ENCODE results near the gene ARID4B.
"Not testable (repeated sequence)": the region's sequence is repeated elsewhere in the genome, so short reads cannot be mapped to it uniquely, and the experiment has no call there.

The ARID4B gene

GRCh38 chr1:235315735-235316134 is 12.2 kb downstream of the ARID4B start:
- H3K4me3 Mint-ChIP-seq, result no peak overlapping the region
- DNase-seq, result no peak
- TF ChIP-seq CTCF (IDR thresholded peaks at IDR 0.05), result no peak
- peaks cover 3% of the 10 kb centered on the region for H3K27me3 Mint-ChIP-seq (ENCODE audit: low read depth, poor library complexity)
- no peak overlapping the region for H3K27ac Mint-ChIP-seq
- H3K36me3 Mint-ChIP-seq (ENCODE audit: low read depth), result peaks cover 61% of the 10 kb centered on the region
- peaks cover 11% of the 10 kb centered on the region for H3K9me3 Mint-ChIP-seq
- H3K4me1 Mint-ChIP-seq, result peaks cover 13% of the 10 kb centered on the region

- H3K9me3 Mint-ChIP-seq, result peaks cover 17% of the 10 kb centered on the region
- DNase-seq, result no peak
- H3K27me3 Mint-ChIP-seq (ENCODE audit: low read depth, poor library complexity), result peaks cover 3% of the 10 kb centered on the region
- peaks cover 8% of the 10 kb centered on the region for H3K4me1 Mint-ChIP-seq
- H3K27ac Mint-ChIP-seq, result no peak overlapping the region
- no peak overlapping the region for H3K4me3 Mint-ChIP-seq
- H3K36me3 Mint-ChIP-seq (ENCODE audit: low read depth), result peaks cover 61% of the 10 kb centered on the region
- no peak for TF ChIP-seq CTCF (IDR thresholded peaks at IDR 0.05)
Observed at GRCh38 chr1:235315173-235315572, 12.8 kb downstream of the ARID4B start.

DNA sequence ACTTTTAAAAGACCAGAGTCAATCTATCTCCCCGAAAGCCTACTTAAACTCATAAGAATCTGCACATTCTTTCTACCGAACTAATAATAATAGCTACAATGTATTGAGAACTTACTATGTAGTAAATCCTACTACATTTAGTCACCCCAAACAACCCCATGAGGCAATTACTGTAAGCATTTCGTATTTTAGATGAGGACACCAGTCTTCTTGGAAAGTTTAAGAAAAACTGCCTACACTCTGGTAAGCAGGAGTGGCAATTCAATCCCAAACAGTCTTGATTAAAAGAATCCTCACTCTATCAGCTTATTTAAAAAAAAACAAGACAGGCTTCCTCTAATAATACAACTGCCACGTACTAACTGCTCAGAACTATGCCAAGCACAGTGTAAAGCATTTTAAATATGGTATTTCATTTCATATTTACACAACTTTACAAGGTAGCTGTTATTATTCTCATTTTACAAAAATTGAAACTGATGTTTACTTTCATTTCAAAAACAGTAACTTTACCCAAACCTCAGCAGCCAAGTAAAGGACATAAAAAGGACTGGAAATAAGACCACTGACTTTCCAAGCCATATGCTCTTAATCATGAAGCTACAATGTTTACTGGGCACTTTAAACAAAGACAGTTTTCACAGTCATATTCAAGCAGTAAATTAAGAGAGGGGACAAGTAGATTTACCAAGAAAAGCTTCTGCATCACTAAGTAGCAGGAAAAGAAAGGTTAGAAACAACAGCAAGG is 13.9 kb downstream of the ARID4B start:
- Mint-ChIP-seq H3K4me1 (peaks cover 7% of the 10 kb centered on the region), H3K27ac (peak overlapping the region; percentile 88), H3K4me3 (no peak overlapping the region), H3K27me3 (ENCODE audit: low read depth, poor library complexity) (peaks cover 3% of the 10 kb centered on the region), H3K36me3 (ENCODE audit: low read depth) (peaks cover 61% of the 10 kb centered on the region), H3K9me3 (peaks cover 24% of the 10 kb centered on the region)
- DNase-seq, result no peak
- no peak for TF ChIP-seq CTCF (IDR thresholded peaks at IDR 0.05)

DNA sequence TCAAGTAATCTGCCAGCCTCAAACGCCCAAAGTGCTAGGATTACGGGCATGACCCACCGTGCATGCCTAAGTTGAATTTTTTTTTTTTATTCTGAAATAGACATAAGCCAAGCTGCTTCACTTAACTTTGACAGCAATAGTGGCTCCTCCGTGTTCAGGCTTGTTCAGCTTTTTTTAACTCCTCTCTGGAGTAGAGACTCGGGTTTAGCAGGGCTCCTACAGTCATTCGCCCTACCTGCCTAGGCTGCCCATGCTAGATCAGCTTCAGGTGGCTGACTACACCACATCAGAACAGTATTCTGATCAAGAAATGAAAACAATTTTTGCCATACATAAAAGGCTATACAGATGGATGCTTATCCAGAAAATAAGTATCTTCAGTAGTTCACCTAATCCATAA is 14.7 kb downstream of the ARID4B start:
- Mint-ChIP-seq H3K27ac (peak overlapping the region; percentile 53), H3K4me1 (peaks cover 7% of the 10 kb centered on the region), H3K9me3 (peaks cover 29% of the 10 kb centered on the region), H3K27me3 (ENCODE audit: low read depth, poor library complexity) (peaks cover 3% of the 10 kb centered on the region), H3K36me3 (ENCODE audit: low read depth) (peaks cover 57% of the 10 kb centered on the region), H3K4me3 (no peak overlapping the region)
- TF ChIP-seq CTCF (IDR thresholded peaks at IDR 0.05), result no peak
- no peak for DNase-seq

DNA sequence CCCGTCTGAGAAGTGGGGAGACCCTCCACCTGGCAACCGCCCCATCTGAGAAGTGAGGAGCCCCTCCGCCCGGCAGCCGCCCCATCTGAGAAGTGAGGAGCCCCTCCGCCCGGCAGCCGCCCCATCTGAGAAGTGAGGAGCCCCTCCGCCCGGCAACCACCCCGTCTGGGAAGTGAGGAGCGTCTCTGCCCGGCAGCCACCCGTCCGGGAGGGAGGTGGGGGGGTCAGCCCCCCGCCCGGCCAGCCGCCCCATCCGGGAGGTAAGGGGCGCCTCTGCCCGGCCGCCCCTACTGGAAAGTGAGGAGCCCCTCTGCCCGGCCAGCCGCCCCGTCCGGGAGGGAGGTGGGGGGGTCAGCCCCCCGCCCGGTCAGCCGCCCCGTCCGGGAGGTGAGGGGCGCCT is 18.8 kb downstream of the ARID4B start:
- not testable (repeated sequence) for H3K4me1 Mint-ChIP-seq; H3K27ac Mint-ChIP-seq; DNase-seq; H3K27me3 Mint-ChIP-seq (ENCODE audit: low read depth, poor library complexity); H3K4me3 Mint-ChIP-seq
- H3K9me3 Mint-ChIP-seq, result peaks cover 49% of the 10 kb centered on the region
- H3K36me3 Mint-ChIP-seq (ENCODE audit: low read depth), result peaks cover 82% of the 10 kb centered on the region

DNA sequence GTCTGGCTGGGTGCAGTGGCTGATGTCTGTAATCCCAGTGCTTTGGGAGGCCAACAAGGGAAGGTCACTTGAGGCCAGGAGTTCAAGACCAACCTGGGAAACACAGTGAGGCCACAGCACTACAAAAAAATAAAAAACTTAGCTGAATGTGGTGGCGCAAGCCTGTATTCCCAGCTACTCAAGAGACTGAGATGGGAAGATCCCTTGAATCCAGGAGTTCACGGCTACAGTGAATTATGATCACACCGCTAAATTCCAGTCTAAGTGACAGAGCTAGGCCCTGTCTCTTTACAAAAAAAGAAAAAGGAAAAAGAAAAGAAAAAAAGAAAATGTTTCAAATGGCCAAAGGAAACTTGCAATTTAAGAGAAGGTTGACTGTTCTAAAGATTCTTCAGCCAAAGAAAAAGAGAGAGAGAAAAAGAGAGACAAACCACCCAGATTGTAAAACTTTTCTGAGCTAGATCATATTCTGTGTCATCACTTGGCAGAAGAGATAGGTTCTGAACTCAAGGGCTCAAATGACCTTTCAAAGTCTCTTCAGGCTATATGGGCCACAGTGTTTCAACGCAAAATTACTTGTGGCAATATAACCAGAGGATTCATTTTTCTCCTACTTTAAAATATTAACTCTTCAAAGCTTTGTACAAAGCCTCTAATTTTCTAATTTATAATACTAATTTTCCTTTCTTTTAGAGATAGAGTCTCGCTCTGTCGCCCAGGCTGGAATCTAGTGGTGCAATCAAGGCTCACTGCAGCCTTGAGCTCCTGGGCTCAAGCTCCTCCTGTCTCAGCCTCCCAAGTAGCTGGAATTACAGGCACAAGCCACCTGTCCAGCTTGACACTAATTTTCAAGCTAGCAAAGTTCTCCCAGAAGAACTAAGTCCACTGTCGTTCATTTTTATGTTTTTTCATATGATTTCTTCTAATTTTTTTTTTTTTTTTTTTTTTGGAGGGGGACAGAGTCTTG is 20.5 kb downstream of the ARID4B start:
- H3K36me3 Mint-ChIP-seq (ENCODE audit: low read depth), result peaks cover 83% of the 10 kb centered on the region
- H3K9me3 Mint-ChIP-seq, result peaks cover 49% of the 10 kb centered on the region
- H3K27me3 Mint-ChIP-seq (ENCODE audit: low read depth, poor library complexity), result no peaks in the 10 kb centered on the region
- DNase-seq, result no peak
- H3K4me1 Mint-ChIP-seq, result no peaks in the 10 kb centered on the region
- peak overlapping the region; percentile 69 for H3K27ac Mint-ChIP-seq
- H3K4me3 Mint-ChIP-seq, result no peak overlapping the region
- no peak for TF ChIP-seq CTCF (IDR thresholded peaks at IDR 0.05)

Data from nephron progenitor cell (in vitro differentiated cells).